GM23338 (cell line): Measurements from ENCODE around the gene MPP3. TPM values are rescaled to one million over a fixed set of nuclear protein-coding genes. Genes with fewer than 3 reads are reported as not detected.
A peak's percentile ranks its signal among the peaks of the same experiment; 100 is the strongest.

Experiments
- ATAC-seq: fragments of 200-7000 bp; cut with Tn5 transposase; 3 replicates; pipeline ENCODE4 v1.9.1; 2020
- DNase-seq: peaks from one replicate; pipeline ENCODE4 v3.0.0-alpha.2; 2015; ENCODE audit warnings: low spot score
- H2AFZ ChIP-seq: fragments of 200-600 bp; sonication (generic); 2 replicates; pipeline ENCODE4 v1.8.0; 2016; ENCODE audit warnings: antibody characterized with exemption, mild to moderate bottlenecking, moderate library complexity
- H3F3A ChIP-seq: fragments of 200-600 bp; sonication (generic); replicated peaks from 2 replicates; pipeline ENCODE4 v1.8.0; 2017; ENCODE audit warnings: antibody characterized with exemption, mixed run types, low read depth
- H3K27ac ChIP-seq: fragments of 200-600 bp; sonication (generic); 2 replicates; pipeline ENCODE4 v1.6.1; 2016; ENCODE audit warnings: low read depth
- H3K27me3 ChIP-seq: fragments of 200-600 bp; sonication (generic); 2 replicates; pipeline ENCODE4 v1.8.0; 2016; ENCODE audit warnings: mild to moderate bottlenecking, mixed run types, moderate library complexity; ENCODE audit not compliant: insufficient read depth
- H3K36me3 ChIP-seq: fragments of 200-600 bp; sonication (generic); 2 replicates; pipeline ENCODE4 v1.8.0; 2016; ENCODE audit warnings: mild to moderate bottlenecking; ENCODE audit not compliant: insufficient read depth
- H3K4me1 ChIP-seq: fragments of 200-600 bp; sonication (generic); 2 replicates; pipeline ENCODE4 v1.8.0; 2016; ENCODE audit warnings: mild to moderate bottlenecking, moderate library complexity; ENCODE audit not compliant: insufficient read depth
- H3K4me2 ChIP-seq: fragments of 200-600 bp; sonication (generic); 2 replicates; pipeline ENCODE4 v1.7.1; 2017; ENCODE audit warnings: mixed run types
- H3K4me3 ChIP-seq: fragments of 200-600 bp; sonication (generic); 2 replicates; pipeline ENCODE4 v1.6.1; 2016; ENCODE audit warnings: mixed run types
- H3K79me2 ChIP-seq: fragments of 200-600 bp; sonication (generic); replicated peaks from 2 replicates; pipeline ENCODE4 v1.8.0; 2017; ENCODE audit warnings: mild to moderate bottlenecking; ENCODE audit not compliant: insufficient read depth
- H3K9me2 ChIP-seq: fragments of 200-600 bp; sonication (generic); 2 replicates; pipeline ENCODE4 v1.8.0; 2017; ENCODE audit not compliant: insufficient read depth
- H4K20me1 ChIP-seq: fragments of 200-600 bp; sonication (generic); replicated peaks from 2 replicates; pipeline ENCODE4 v1.8.0; 2017; ENCODE audit warnings: mild to moderate bottlenecking; ENCODE audit not compliant: insufficient read depth
- H3K27ac Mint-ChIP-seq: 2 replicates; pipeline ENCODE4 v1.8.0; 2020; ENCODE audit warnings: inconsistent platforms, mild to moderate bottlenecking, moderate library complexity, mixed read lengths
- H3K27me3 Mint-ChIP-seq: 3 replicates; pipeline ENCODE4 v1.8.0; 2022; ENCODE audit warnings: low read depth, mild to moderate bottlenecking, moderate library complexity, mixed read lengths, inconsistent platforms; ENCODE audit not compliant: insufficient read depth, poor library complexity
- H3K36me3 Mint-ChIP-seq: 3 replicates; pipeline ENCODE4 v1.8.0; 2021; ENCODE audit warnings: low read depth, mild to moderate bottlenecking, inconsistent platforms, moderate library complexity, mixed read lengths
- H3K4me1 Mint-ChIP-seq: 3 replicates; pipeline ENCODE4 v1.8.0; 2020; ENCODE audit warnings: mild to moderate bottlenecking, inconsistent platforms, mixed read lengths
- H3K4me3 Mint-ChIP-seq: 3 replicates; pipeline ENCODE4 v1.8.0; 2021; ENCODE audit warnings: moderate library complexity, mild to moderate bottlenecking, inconsistent platforms, mixed read lengths
- H3K9me3 Mint-ChIP-seq: 3 replicates; pipeline ENCODE4 v1.8.0; 2020; ENCODE audit warnings: moderate library complexity, mild to moderate bottlenecking, inconsistent platforms, mixed read lengths
- CTCF ChIP-seq, 2 experiments: fragments of 200-600 bp in 1 of 2; sonication (generic) in 1 of 2; conservative IDR thresholded peaks; 2 replicates each; pipeline versions ENCODE4 v1.5.1 to v1.6.1; 2016 to 2017; ENCODE audit warnings: antibody characterized with exemption in 2 of 2, low read depth in 2 of 2, mild to moderate bottlenecking in 2 of 2, moderate library complexity in 1 of 2
- EZH2 ChIP-seq: fragments of 200-600 bp; sonication (generic); IDR thresholded peaks from one replicate; pipeline ENCODE4 v1.8.0; 2017; ENCODE audit warnings: antibody characterized with exemption, mild to moderate bottlenecking, low read depth; ENCODE audit not compliant: unreplicated experiment
- JUNB ChIP-seq: IDR thresholded peaks from one replicate; pipeline ENCODE4 v1.6.1; 2016; ENCODE audit warnings: antibody characterized with exemption; ENCODE audit not compliant: unreplicated experiment
- NANOG ChIP-seq: IDR thresholded peaks from 2 replicates; pipeline ENCODE4 v1.6.1; 2016; ENCODE audit warnings: antibody characterized with exemption, borderline replicate concordance
- POLR2AphosphoS5 ChIP-seq: IDR thresholded peaks from 2 replicates; pipeline ENCODE4 v1.6.1; 2016; ENCODE audit warnings: antibody characterized with exemption, low read depth
- STAT1 ChIP-seq: IDR thresholded peaks from one replicate; pipeline ENCODE4 v1.6.1; 2016; ENCODE audit warnings: antibody characterized with exemption; ENCODE audit not compliant: unreplicated experiment
- ZNF114 ChIP-seq: fragments of 250-450 bp; sonication (Bioruptor Pico); IDR thresholded peaks from 2 replicates; pipeline ENCODE4 v1.5.0; 2020; ENCODE audit warnings: mild to moderate bottlenecking, moderate library complexity
- polyA plus RNA-seq: library from polyadenylated mRNA; unstranded; fragments of >200 nt; fragmentation: Nextera tagmentation; extraction: Ambion mirVana; gene quantifications from 2 replicates; pipeline ENCODE4 v1.2.1, GENCODE V29; 2016
- total RNA-seq: library from RNA; depleted of rRNA; stranded (reverse); fragments of >200 nt; shearing (Covaris generic); gene quantifications from 2 replicates; pipeline ENCODE4 v1.2.3, GENCODE V29; 2014
- TF ChIP-seq, protein P1 (sequence below): IDR thresholded peaks from 2 replicates; pipeline ENCODE4 v1.6.1; 2016; ENCODE audit warnings: antibody characterized with exemption
- TF ChIP-seq, protein P2 (sequence below): IDR thresholded peaks from one replicate; pipeline ENCODE4 v1.6.1; 2018; ENCODE audit warnings: antibody characterized with exemption; ENCODE audit not compliant: unreplicated experiment

The MPP3 gene
- total and polyA plus RNA-seq, 2 experiments from 2014 or later: 6.6 to 7.4 TPM

DNA sequence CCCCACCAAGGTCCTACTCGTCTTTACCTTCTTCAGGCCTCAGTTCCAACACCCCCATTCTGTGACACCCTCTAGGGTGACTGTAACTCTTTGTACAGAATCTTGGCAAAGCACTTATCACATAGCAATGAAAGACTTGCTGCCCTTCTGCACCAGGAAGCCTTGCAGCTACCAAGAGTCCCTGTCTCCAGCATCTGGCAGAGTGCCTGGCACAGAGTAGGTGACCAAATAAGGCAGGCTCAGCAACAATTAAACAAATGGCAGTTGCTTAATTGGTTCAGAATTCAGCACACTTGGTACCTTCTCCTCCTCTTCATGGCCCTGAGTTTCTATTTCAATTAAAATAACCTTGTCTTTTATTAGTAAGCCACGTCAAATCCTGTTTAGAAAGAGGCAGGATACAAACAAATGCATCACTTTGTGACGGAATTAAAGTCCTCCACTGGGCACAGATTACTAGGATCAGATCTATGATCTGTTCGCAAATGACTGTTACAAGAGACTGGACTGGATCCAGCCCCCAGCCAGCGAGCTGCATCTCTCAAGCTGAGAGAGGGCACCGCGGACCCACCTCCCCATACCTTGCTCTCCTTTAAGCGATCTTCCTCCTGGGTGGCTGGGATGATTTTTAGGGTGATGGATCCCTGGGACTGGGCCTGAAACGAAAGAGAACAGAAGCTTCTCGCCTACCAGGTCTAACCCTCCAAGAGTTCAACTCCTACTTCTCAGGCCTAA, 9.4 kb downstream of the MPP3 start (continued):
- TF ChIP-seq NANOG (no peak), EZH2 (no peak), STAT1 (no peak), JUNB (no peak), ZNF114 (no peak)
- TF ChIP-seq, protein P1, sequence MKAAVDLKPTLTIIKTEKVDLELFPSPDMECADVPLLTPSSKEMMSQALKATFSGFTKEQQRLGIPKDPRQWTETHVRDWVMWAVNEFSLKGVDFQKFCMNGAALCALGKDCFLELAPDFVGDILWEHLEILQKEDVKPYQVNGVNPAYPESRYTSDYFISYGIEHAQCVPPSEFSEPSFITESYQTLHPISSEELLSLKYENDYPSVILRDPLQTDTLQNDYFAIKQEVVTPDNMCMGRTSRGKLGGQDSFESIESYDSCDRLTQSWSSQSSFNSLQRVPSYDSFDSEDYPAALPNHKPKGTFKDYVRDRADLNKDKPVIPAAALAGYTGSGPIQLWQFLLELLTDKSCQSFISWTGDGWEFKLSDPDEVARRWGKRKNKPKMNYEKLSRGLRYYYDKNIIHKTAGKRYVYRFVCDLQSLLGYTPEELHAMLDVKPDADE: no peak
- TF ChIP-seq, protein P2, sequence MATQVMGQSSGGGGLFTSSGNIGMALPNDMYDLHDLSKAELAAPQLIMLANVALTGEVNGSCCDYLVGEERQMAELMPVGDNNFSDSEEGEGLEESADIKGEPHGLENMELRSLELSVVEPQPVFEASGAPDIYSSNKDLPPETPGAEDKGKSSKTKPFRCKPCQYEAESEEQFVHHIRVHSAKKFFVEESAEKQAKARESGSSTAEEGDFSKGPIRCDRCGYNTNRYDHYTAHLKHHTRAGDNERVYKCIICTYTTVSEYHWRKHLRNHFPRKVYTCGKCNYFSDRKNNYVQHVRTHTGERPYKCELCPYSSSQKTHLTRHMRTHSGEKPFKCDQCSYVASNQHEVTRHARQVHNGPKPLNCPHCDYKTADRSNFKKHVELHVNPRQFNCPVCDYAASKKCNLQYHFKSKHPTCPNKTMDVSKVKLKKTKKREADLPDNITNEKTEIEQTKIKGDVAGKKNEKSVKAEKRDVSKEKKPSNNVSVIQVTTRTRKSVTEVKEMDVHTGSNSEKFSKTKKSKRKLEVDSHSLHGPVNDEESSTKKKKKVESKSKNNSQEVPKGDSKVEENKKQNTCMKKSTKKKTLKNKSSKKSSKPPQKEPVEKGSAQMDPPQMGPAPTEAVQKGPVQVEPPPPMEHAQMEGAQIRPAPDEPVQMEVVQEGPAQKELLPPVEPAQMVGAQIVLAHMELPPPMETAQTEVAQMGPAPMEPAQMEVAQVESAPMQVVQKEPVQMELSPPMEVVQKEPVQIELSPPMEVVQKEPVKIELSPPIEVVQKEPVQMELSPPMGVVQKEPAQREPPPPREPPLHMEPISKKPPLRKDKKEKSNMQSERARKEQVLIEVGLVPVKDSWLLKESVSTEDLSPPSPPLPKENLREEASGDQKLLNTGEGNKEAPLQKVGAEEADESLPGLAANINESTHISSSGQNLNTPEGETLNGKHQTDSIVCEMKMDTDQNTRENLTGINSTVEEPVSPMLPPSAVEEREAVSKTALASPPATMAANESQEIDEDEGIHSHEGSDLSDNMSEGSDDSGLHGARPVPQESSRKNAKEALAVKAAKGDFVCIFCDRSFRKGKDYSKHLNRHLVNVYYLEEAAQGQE: no peak

DNA sequence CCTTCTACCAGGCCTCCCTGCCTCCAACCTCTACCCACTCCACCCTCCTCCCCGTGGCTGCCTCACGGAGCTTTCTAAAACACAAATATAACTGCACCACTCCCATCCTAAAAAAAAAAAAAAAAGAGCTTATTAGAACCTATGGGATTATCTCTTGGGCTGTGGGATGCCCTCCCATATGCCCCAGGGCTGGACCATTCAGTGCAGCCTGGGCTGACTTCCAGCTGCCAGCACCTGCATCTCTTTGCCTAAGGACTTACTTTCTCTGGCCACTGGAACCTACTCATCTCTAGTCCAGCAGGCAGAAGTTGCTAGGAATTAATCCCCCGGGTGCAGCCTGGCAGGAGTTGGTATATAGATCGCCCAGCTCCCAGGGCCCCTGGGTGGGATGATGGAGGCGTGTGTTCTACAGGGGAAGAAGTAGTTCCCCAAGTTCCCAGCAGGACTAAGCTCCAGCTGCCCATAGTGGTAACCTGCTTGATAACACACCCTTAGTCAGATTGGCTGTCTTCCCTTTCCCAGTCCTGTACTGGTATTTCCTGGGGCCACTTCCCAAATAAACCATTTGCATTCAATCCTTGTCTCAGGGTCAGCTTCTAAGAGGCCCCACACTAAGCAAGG, 10.3 kb downstream of the MPP3 start:
- Histone ChIP-seq H4K20me1 (no peaks in the 10 kb centered on the region; the same call in 1 of the 2 replicates), H3K27me3 (no peaks in the 10 kb centered on the region), H3K36me3 (no peaks in the 10 kb centered on the region), H3K9me2 (no peaks in the 10 kb centered on the region), H3K4me3 (no peak overlapping the region), H3K4me2 (no peak overlapping the region), H2AFZ (no peak overlapping the region), H3K4me1 (no peaks in the 10 kb centered on the region), H3K79me2 (no peaks in the 10 kb centered on the region), H3K27ac (no peak overlapping the region), H3F3A (no peaks in the 10 kb centered on the region)
- DNase-seq (no peak), ATAC-seq (no peak)
- H3K9me3 Mint-ChIP-seq: no peaks in the 10 kb centered on the region
- no peaks in the 10 kb centered on the region for H3K4me1 Mint-ChIP-seq
- H3K27me3 Mint-ChIP-seq: no peaks in the 10 kb centered on the region
- no peak for TF ChIP-seq NANOG
- TF ChIP-seq EZH2: no peak
- TF ChIP-seq ZNF114: no peak
- H3K4me3 Mint-ChIP-seq: no peak overlapping the region
- H3K36me3 Mint-ChIP-seq: peaks cover 3% of the 10 kb centered on the region; the same call in 1 of the 3 replicates
- H3K27ac Mint-ChIP-seq: no peak overlapping the region

- no peak overlapping the region for H3K27ac ChIP-seq
- no peaks in the 10 kb centered on the region; the same call in 1 of the 2 replicates for H4K20me1 ChIP-seq
- no peaks in the 10 kb centered on the region for H3K36me3 ChIP-seq
- no peak overlapping the region for H2AFZ ChIP-seq
- H3K9me3 Mint-ChIP-seq: no peaks in the 10 kb centered on the region
- no peaks in the 10 kb centered on the region for H3F3A ChIP-seq
- TF ChIP-seq CTCF (conservative IDR thresholded peaks at IDR 0.05; ENCODE audit: low read depth in 2 of 2): 0 out of 4 replicates have a peak, but pooled peaks of 1 of the 2 experiments have one; percentile 3
- no peak for TF ChIP-seq STAT1
- TF ChIP-seq EZH2: no peak
- TF ChIP-seq POLR2AphosphoS5: no peak
- TF ChIP-seq JUNB: no peak
- TF ChIP-seq ZNF114: no peak
- no peak overlapping the region for H3K27ac Mint-ChIP-seq
- no peaks in the 10 kb centered on the region; the same call in 2 of the 3 replicates for H3K36me3 Mint-ChIP-seq
- no peaks in the 10 kb centered on the region for H3K27me3 Mint-ChIP-seq
- ATAC-seq (no peak), DNase-seq (no peak)
- H3K4me3 Mint-ChIP-seq: no peak overlapping the region
- no peaks in the 10 kb centered on the region for H3K4me1 Mint-ChIP-seq
- no peak overlapping the region for H3K4me2 ChIP-seq
- no peak overlapping the region for H3K4me3 ChIP-seq
- no peaks in the 10 kb centered on the region for H3K4me1 ChIP-seq
- no peaks in the 10 kb centered on the region for H3K9me2 ChIP-seq
- H3K27me3 ChIP-seq: no peaks in the 10 kb centered on the region
- H3K79me2 ChIP-seq: no peaks in the 10 kb centered on the region
Observed at GRCh38 chr17:43820759-43821158, 12.2 kb downstream of the MPP3 start.
